Body of pancreas (tissue), 4 donors: ENCODE results near the gene TM6SF1.

Experiments used
- POLR2A ChIP-seq, 3 donors: fragments of 450-650 bp; IDR thresholded peaks; one replicate each; pipeline ENCODE4 v1.6.1; 2016; ENCODE audit warnings: antibody characterized with exemption in 3 of 3, mild to moderate bottlenecking in 2 of 3
- TF ChIP-seq, protein P1 (sequence below), 7 experiments: fragments of 450-650 bp in 4 of 7; fragments of 200-600 bp in 3 of 7; sonication (generic) in 3 of 7; IDR thresholded peaks; one replicate each; pipeline ENCODE4 v1.5.1; 2016 to 2019; ENCODE audit warnings: antibody characterized with exemption in 7 of 7

DNA sequence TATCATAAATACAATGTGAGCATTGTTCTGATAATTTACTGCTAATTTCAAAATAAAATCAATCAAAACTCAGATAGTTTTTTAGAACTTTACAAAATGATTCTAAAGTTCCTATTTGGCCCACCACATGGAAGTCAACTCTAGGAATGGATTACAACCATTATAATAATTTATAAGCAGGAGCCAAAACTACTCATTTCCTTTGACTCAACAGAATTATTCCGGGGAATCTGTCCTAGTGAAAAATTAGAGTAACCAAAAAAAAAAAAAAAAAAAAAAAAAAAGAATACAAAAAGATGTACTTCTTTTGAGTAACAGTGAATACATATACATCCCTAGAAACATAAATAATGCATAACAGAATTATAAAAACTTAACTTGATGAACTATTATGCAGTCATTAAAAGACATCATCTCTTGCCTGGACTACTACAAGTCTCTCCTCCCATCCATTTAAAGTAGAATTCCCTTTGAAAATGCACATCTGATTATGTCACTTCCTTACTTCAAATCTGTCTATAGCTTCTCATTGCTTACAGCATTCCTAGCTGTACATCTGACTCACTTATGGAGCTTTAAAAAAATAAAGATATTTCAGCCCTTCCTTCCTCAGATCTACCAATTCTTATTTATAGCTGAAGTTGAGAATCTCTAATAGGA, 56.8 kb downstream of the TM6SF1 start:
- TF ChIP-seq, protein P1, sequence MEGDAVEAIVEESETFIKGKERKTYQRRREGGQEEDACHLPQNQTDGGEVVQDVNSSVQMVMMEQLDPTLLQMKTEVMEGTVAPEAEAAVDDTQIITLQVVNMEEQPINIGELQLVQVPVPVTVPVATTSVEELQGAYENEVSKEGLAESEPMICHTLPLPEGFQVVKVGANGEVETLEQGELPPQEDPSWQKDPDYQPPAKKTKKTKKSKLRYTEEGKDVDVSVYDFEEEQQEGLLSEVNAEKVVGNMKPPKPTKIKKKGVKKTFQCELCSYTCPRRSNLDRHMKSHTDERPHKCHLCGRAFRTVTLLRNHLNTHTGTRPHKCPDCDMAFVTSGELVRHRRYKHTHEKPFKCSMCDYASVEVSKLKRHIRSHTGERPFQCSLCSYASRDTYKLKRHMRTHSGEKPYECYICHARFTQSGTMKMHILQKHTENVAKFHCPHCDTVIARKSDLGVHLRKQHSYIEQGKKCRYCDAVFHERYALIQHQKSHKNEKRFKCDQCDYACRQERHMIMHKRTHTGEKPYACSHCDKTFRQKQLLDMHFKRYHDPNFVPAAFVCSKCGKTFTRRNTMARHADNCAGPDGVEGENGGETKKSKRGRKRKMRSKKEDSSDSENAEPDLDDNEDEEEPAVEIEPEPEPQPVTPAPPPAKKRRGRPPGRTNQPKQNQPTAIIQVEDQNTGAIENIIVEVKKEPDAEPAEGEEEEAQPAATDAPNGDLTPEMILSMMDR (IDR thresholded peaks at IDR 0.05), result no peak
- TF ChIP-seq POLR2A (IDR thresholded peaks at IDR 0.05), result no peak
